H1 (cell line): ENCODE results near the gene WDFY4. TPM values are rescaled to one million over a fixed set of nuclear protein-coding genes. Genes with fewer than 3 reads are reported as not detected.

Source experiments
- ATF2 ChIP-seq: IDR thresholded peaks from 2 replicates; pipeline ENCODE4 v1.6.1; 2012; ENCODE audit warnings: low read length, inconsistent platforms
- CHD7 ChIP-seq: fragments of 300-600 bp; sonication (generic); IDR thresholded peaks from 2 replicates; pipeline ENCODE4 v1.7.1; 2012; ENCODE audit warnings: low read length, moderate library complexity, mild to moderate bottlenecking, inconsistent platforms; ENCODE audit not compliant: insufficient replicate concordance
- KDM1A ChIP-seq: fragments of 200-600, 300-600 bp; sonication (generic); IDR thresholded peaks from 2 replicates; pipeline ENCODE4 v1.7.1; 2016; ENCODE audit warnings: mild to moderate bottlenecking, low read length, borderline replicate concordance
- MAX ChIP-seq: IDR thresholded peaks from 2 replicates; pipeline ENCODE4 v1.6.1; 2012; ENCODE audit warnings: inconsistent platforms
- SIRT6 ChIP-seq: IDR thresholded peaks from one replicate; pipeline ENCODE4 v1.7.1; 2012; ENCODE audit warnings: low read length, inconsistent platforms
- TCF12 ChIP-seq: IDR thresholded peaks from 2 replicates; pipeline ENCODE4 v1.6.1; 2011; ENCODE audit warnings: low read depth, mild to moderate bottlenecking, low read length
- USF2 ChIP-seq: IDR thresholded peaks from 2 replicates; pipeline ENCODE4 v1.6.1; 2011; ENCODE audit warnings: low read length, improper control_type of control experiment
- polyA plus RNA-seq, 7 experiments: library from polyadenylated mRNA; depleted of rRNA in 3 of 7; stranded (reverse) in 5 of 7; unstranded in 2 of 7; fragments of >200 nt in 5 of 7; fragments of 200-250 nt in 2 of 7; gene quantifications; 1 replicate in 5 of 7; 2 replicates in 1 of 7; 4 replicates in 1 of 7; pipeline versions ENCODE4 v1.2.1 to v1.2.3, GENCODE V29; 2011 to 2013; ENCODE audit warnings: missing spikeins in 2 of 7, mixed read lengths in 2 of 7
- total RNA-seq: library from RNA; stranded (reverse); fragmentation: NEBNext Ultra II Directional; extraction: Animal tissue kit (Norgen Biotek cat#: 25700); gene quantifications from 2 replicates; pipeline ENCODE4 v1.2.1, GENCODE V29; 2021

The WDFY4 gene
- total and polyA plus RNA-seq, 2 of the 8 experiments (the other 6 are each of a cell fraction or from before 2014, with no cell fraction given), result not detected

GRCh38 chr10:48770561-48771089, 86.0 kb downstream of the WDFY4 start (continued):
- no peak for TF ChIP-seq CHD7
- no peak for TF ChIP-seq ATF2
- no peak for TF ChIP-seq MAX
- no peak for TF ChIP-seq SIRT6
- TF ChIP-seq TCF12, result no peak
- no peak for TF ChIP-seq KDM1A
- no peak for TF ChIP-seq USF2
